NCI-H1417 (cell line): Measurements from ENCODE around the gene ZNF786.
A peak's percentile ranks its signal among the peaks of the same experiment; 100 is the strongest.
"Not testable (repeated sequence)": the region's sequence is repeated elsewhere in the genome, so short reads cannot be mapped to it uniquely, and the experiment has no call there.

Experiments
- DNase-seq, 3 experiments: peaks; one replicate each; lab custom pipeline; 2025; lab: John Stamatoyannopoulos, UW

Gene ZNF786

GRCh38 chr7:149084407-149084806 lies 6.1 kb downstream of the ZNF786 start:
- DNase-seq = no peak

- no peak for DNase-seq
Measured at GRCh38 chr7:149081914-149082313, 8.6 kb downstream of the ZNF786 start.

GRCh38 chr7:149077594-149077993 lies 12.9 kb downstream of the ZNF786 start:
- no peak for DNase-seq

- DNase-seq = no peak
Measured at GRCh38 chr7:149075286-149075685, 15.2 kb downstream of the ZNF786 start.

- DNase-seq = no peak
Measured at GRCh38 chr7:149074116-149074885, 16.2 kb downstream of the ZNF786 start.

- DNase-seq = no peak
Measured at GRCh38 chr7:149072438-149072775, 18.1 kb downstream of the ZNF786 start.

GRCh38 chr7:149071641-149072437 lies 18.7 kb downstream of the ZNF786 start:
- no peak for DNase-seq

GRCh38 chr7:149071182-149071635 lies 19.3 kb downstream of the ZNF786 start:
- DNase-seq = no peak

- DNase-seq = peak in 1 of 3 experiments; percentile 71
Measured at GRCh38 chr7:149070372-149071125, 20.0 kb downstream of the ZNF786 start.

- no peak for DNase-seq
Measured at GRCh38 chr7:149067869-149068268, 22.6 kb downstream of the ZNF786 start.

- no peak for DNase-seq
Measured at GRCh38 chr7:149063476-149063875, 27.0 kb downstream of the ZNF786 start.

GRCh38 chr7:149062217-149062899 lies 28.2 kb downstream of the ZNF786 start:
- not testable (repeated sequence) for DNase-seq

GRCh38 chr7:149060156-149060555 lies 30.4 kb downstream of the ZNF786 start:
- DNase-seq = no peak

GRCh38 chr7:149053885-149054284 lies 36.6 kb downstream of the ZNF786 start:
- no peak for DNase-seq

- no peak for DNase-seq
Measured at GRCh38 chr7:149053384-149053783, 37.1 kb downstream of the ZNF786 start.

GRCh38 chr7:149050941-149051340 lies 39.6 kb downstream of the ZNF786 start:
- DNase-seq = no peak

GRCh38 chr7:149048805-149049204 lies 41.7 kb downstream of the ZNF786 start:
- no peak for DNase-seq

- no peak for DNase-seq
Measured at GRCh38 chr7:149046416-149046815, 44.1 kb downstream of the ZNF786 start.

- no peak for DNase-seq
Measured at GRCh38 chr7:149043936-149044335, 46.6 kb downstream of the ZNF786 start.

GRCh38 chr7:149041350-149041749 lies 49.2 kb downstream of the ZNF786 start:
- DNase-seq = no peak

- not testable (repeated sequence) for DNase-seq
Measured at GRCh38 chr7:149038641-149039040, 51.9 kb downstream of the ZNF786 start.

- no peak for DNase-seq
Measured at GRCh38 chr7:149036676-149037075, 53.8 kb downstream of the ZNF786 start.
